ENCODE measurements around the gene TSLP.

Gene TSLP

GRCh38 chr5:111071413-111071812 lies at the start of gene TSLP:
Gene TSLP, plus strand, starts transcription at chr5:111071713. Its CDS starts 178 bp downstream, at chr5:111071891.
- DNase-seq (ENCODE audit: low read depth, low spot score): no peak
- Histone ChIP-seq H3K4me3 (peak within 1 kb of the TSS; percentile 88; the same call in 1 of the 2 replicates), H3K36me3 (ENCODE audit: insufficient read depth, low read length) (no peaks in the 10 kb centered on the region), H3K9me3 (ENCODE audit: low read depth, low read length) (no peaks in the 10 kb centered on the region), H3K27ac (no peak within 1 kb of the TSS), H3K9ac (ENCODE audit: insufficient read length) (no peak within 1 kb of the TSS)
- TF ChIP-seq EZH2 (IDR thresholded peaks at IDR 0.05) (no peak), FOXP2 (optimal IDR thresholded peaks at IDR 0.05; ENCODE audit: control extremely low read depth, extremely low read length, insufficient read depth) (no peak), POLR2AphosphoS5 (IDR thresholded peaks at IDR 0.05; ENCODE audit: borderline replicate concordance, low read depth, low read length) (no peak)

DNA sequence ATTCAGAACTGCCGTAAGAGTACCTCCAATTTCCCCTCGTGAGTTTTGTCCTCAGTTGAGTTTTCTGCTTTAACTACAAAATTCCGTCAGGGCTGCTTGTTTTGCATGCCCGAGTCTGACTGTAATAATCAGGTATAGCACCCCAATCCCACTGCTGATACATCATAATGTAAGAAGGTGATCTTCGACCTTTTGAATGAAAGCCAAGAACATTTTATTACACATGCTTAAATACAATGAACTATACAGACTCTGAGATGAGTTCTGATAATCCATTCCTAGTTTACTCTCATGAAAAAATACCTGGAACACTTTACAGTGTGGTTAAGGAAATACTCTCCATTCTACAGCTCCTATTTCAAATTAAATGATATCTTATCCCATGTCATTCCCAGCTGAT lies 49.2 kb upstream of the TSLP start:
- Histone ChIP-seq H3K36me3 (ENCODE audit: insufficient read depth, low read length) (no peaks in the 10 kb centered on the region), H3K27ac (no peak overlapping the region), H3K9ac (ENCODE audit: insufficient read length) (no peak overlapping the region), H3K4me3 (no peak overlapping the region), H3K9me3 (ENCODE audit: low read depth, low read length) (no peaks in the 10 kb centered on the region)
- no peak for DNase-seq (ENCODE audit: low read depth, low spot score)
- TF ChIP-seq POLR2AphosphoS5 (IDR thresholded peaks at IDR 0.05; ENCODE audit: borderline replicate concordance, low read depth, low read length) (no peak), EZH2 (IDR thresholded peaks at IDR 0.05) (no peak)

DNA sequence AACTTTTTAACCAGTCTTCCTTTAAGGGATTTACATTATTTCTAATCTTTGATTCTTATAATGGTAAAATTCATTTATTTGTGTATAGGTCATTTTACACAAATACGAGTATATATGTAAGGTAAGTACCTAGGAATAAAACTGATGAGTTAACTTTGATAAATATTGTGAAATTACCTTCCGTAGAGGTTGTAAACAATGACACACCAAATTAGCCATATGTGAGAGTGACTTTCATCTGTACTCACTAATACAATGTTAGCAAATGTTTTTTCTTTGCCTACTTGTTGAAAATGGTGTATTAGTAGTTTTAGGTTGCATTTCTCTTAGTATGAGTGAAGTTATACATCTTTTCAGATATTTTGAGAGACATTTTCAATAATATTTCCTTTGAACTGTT lies 42.6 kb upstream of the TSLP start:
- H3K9me3 ChIP-seq (ENCODE audit: low read depth, low read length): no peaks in the 10 kb centered on the region
- no peak for TF ChIP-seq EZH2 (IDR thresholded peaks at IDR 0.05)
- no peak for TF ChIP-seq POLR2AphosphoS5 (IDR thresholded peaks at IDR 0.05; ENCODE audit: borderline replicate concordance, low read depth, low read length)
- TF ChIP-seq FOXP2 (optimal IDR thresholded peaks at IDR 0.05; ENCODE audit: control extremely low read depth, extremely low read length, insufficient read depth): no peak
- H3K9ac ChIP-seq (ENCODE audit: insufficient read length): no peak overlapping the region
- no peak overlapping the region for H3K27ac ChIP-seq
- no peak for DNase-seq (ENCODE audit: low read depth, low spot score)
- H3K4me3 ChIP-seq: no peak overlapping the region
- H3K36me3 ChIP-seq (ENCODE audit: insufficient read depth, low read length): no peaks in the 10 kb centered on the region

GRCh38 chr5:111043712-111044506 lies 27.6 kb upstream of the TSLP start:
- DNase-seq (ENCODE audit: low read depth, low spot score): no peak
- Histone ChIP-seq H3K27ac (no peak overlapping the region), H3K36me3 (ENCODE audit: insufficient read depth, low read length) (no peaks in the 10 kb centered on the region), H3K9me3 (ENCODE audit: low read depth, low read length) (no peaks in the 10 kb centered on the region), H3K9ac (ENCODE audit: insufficient read length) (no peak overlapping the region), H3K4me3 (no peak overlapping the region)
- TF ChIP-seq FOXP2 (optimal IDR thresholded peaks at IDR 0.05; ENCODE audit: control extremely low read depth, extremely low read length, insufficient read depth): no peak
- no peak for TF ChIP-seq EZH2 (IDR thresholded peaks at IDR 0.05)
- TF ChIP-seq POLR2AphosphoS5 (IDR thresholded peaks at IDR 0.05; ENCODE audit: borderline replicate concordance, low read depth, low read length): no peak

DNA sequence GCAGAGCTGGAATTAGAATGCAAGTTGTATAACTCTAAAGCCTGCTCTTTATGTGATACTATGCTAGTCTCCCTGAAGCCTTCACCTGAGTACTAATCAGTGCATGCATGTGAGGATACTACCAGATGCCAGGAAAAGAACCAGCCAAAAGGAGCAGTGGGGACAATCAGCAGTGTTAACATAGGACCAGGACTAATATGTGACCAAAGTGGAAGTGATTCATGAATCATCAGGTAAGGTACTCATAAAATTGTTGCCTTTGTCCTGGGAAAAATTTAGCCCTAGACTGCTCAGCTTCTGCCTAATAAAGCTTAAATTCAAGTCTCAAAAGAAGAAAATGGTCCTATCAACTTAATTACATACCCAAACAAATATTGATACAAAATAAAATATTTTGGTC lies 13.4 kb upstream of the TSLP start:
- no peak overlapping the region for H3K27ac ChIP-seq
- no peak for DNase-seq (ENCODE audit: low read depth, low spot score)
- H3K9me3 ChIP-seq (ENCODE audit: low read depth, low read length): no peaks in the 10 kb centered on the region
- TF ChIP-seq EZH2 (IDR thresholded peaks at IDR 0.05) (no peak), POLR2AphosphoS5 (IDR thresholded peaks at IDR 0.05; ENCODE audit: borderline replicate concordance, low read depth, low read length) (no peak), FOXP2 (optimal IDR thresholded peaks at IDR 0.05; ENCODE audit: control extremely low read depth, extremely low read length, insufficient read depth) (no peak)
- no peaks in the 10 kb centered on the region for H3K36me3 ChIP-seq (ENCODE audit: insufficient read depth, low read length)
- no peak overlapping the region for H3K4me3 ChIP-seq
- H3K9ac ChIP-seq (ENCODE audit: insufficient read length): no peak overlapping the region

GRCh38 chr5:111060169-111060568 lies 11.3 kb upstream of the TSLP start:
- TF ChIP-seq EZH2 (IDR thresholded peaks at IDR 0.05): no peak
- TF ChIP-seq POLR2AphosphoS5 (IDR thresholded peaks at IDR 0.05; ENCODE audit: borderline replicate concordance, low read depth, low read length): no peak
- TF ChIP-seq FOXP2 (optimal IDR thresholded peaks at IDR 0.05; ENCODE audit: control extremely low read depth, extremely low read length, insufficient read depth): no peak
- no peak for DNase-seq (ENCODE audit: low read depth, low spot score)
- no peaks in the 10 kb centered on the region for H3K36me3 ChIP-seq (ENCODE audit: insufficient read depth, low read length)
- no peak overlapping the region for H3K27ac ChIP-seq
- H3K9me3 ChIP-seq (ENCODE audit: low read depth, low read length): no peaks in the 10 kb centered on the region
- H3K4me3 ChIP-seq: no peak overlapping the region
- no peak overlapping the region for H3K9ac ChIP-seq (ENCODE audit: insufficient read length)

- Histone ChIP-seq H3K9me3 (ENCODE audit: low read depth, low read length) (no peaks in the 10 kb centered on the region), H3K9ac (ENCODE audit: insufficient read length) (no peak overlapping the region), H3K27ac (no peak overlapping the region), H3K36me3 (ENCODE audit: insufficient read depth, low read length) (no peaks in the 10 kb centered on the region), H3K4me3 (no peak overlapping the region)
- no peak for DNase-seq (ENCODE audit: low read depth, low spot score)
- no peak for TF ChIP-seq EZH2 (IDR thresholded peaks at IDR 0.05)
- no peak for TF ChIP-seq POLR2AphosphoS5 (IDR thresholded peaks at IDR 0.05; ENCODE audit: borderline replicate concordance, low read depth, low read length)
- no peak for TF ChIP-seq FOXP2 (optimal IDR thresholded peaks at IDR 0.05; ENCODE audit: control extremely low read depth, extremely low read length, insufficient read depth)
Measured at GRCh38 chr5:111061618-111062017, 9.9 kb upstream of the TSLP start.

DNA sequence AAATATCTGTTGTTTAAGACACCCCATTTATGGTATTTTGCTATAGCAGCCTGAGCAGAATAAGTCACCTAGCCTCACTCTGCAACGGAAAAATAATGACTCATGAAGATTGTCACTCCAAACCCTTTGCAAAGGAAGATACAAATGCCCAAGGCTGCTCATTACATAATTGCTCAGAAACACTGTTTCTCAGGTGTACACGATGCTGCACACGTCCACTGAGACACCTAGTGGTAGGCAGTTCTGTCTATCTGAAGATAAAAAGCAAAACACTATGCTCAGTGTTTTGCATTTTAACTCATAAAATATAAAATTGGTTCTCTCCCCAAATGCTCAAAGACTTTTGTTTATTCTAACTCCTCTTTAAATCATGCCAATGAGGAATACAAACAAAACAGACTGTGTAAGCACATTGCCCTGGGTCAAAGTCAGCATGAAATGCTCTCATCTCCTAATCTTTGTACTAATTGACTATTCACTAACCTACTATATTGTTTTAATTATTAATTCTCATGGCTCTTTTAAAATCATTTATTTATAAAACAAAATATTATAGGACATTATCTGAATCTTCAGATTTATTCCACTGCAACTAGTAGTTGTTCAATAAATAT lies 7.7 kb upstream of the TSLP start:
- no peaks in the 10 kb centered on the region for H3K9me3 ChIP-seq (ENCODE audit: low read depth, low read length)
- DNase-seq (ENCODE audit: low read depth, low spot score): no peak

More for the DNA sequence above, 7.7 kb upstream of the TSLP start:
- Histone ChIP-seq H3K4me3 (no peak overlapping the region), H3K36me3 (ENCODE audit: insufficient read depth, low read length) (no peaks in the 10 kb centered on the region), H3K27ac (no peak overlapping the region), H3K9ac (ENCODE audit: insufficient read length) (no peak overlapping the region)
- TF ChIP-seq FOXP2 (optimal IDR thresholded peaks at IDR 0.05; ENCODE audit: control extremely low read depth, extremely low read length, insufficient read depth) (no peak), POLR2AphosphoS5 (IDR thresholded peaks at IDR 0.05; ENCODE audit: borderline replicate concordance, low read depth, low read length) (no peak), EZH2 (IDR thresholded peaks at IDR 0.05) (no peak)
